Daoy (cell line): ENCODE results near the gene RETREG1. TPM values are rescaled to one million over a fixed set of nuclear protein-coding genes. Genes with fewer than 3 reads are reported as not detected.
"Not testable (repeated sequence)": the region's sequence is repeated elsewhere in the genome, so short reads cannot be mapped to it uniquely, and the experiment has no call there.

Experiments used
- DNase-seq: peaks from one replicate; pipeline ENCODE4 v3.0.0-alpha.2; 2015; ENCODE audit warnings: low read depth
- total RNA-seq: library from RNA; depleted of rRNA; stranded (reverse); fragments of >200 nt; shearing (Covaris generic); gene quantifications from 2 replicates; pipeline ENCODE4 v1.2.3, GENCODE V29; 2014; rRNA removed

The RETREG1 gene
- 1.9 TPM in 2 replicates for total RNA-seq

- peak; percentile 58 for DNase-seq
Measured at GRCh38 chr5:16616536-16617273, at the start of gene RETREG1. Gene RETREG1, minus strand, starts transcription at chr5:16616997. Its CDS starts 26 bp downstream, at chr5:16616971.

- DNase-seq: no peak
Measured at GRCh38 chr5:16666130-16666882, 49.5 kb upstream of the RETREG1 start.

GRCh38 chr5:16665601-16666000 is 48.8 kb upstream of the RETREG1 start:
- no peak for DNase-seq

- DNase-seq: no peak
Measured at GRCh38 chr5:16664368-16664767, 47.6 kb upstream of the RETREG1 start.

- DNase-seq: no peak
Measured at GRCh38 chr5:16663840-16664239, 47.0 kb upstream of the RETREG1 start.

GRCh38 chr5:16661713-16662112 is 44.9 kb upstream of the RETREG1 start:
- no peak for DNase-seq

- no peak for DNase-seq
Measured at GRCh38 chr5:16660982-16661381, 44.2 kb upstream of the RETREG1 start.

GRCh38 chr5:16659536-16659935 is 42.7 kb upstream of the RETREG1 start:
- no peak for DNase-seq

GRCh38 chr5:16656561-16657191 is 39.9 kb upstream of the RETREG1 start:
- DNase-seq: no peak

- no peak for DNase-seq
Measured at GRCh38 chr5:16654647-16655334, 38.0 kb upstream of the RETREG1 start.

GRCh38 chr5:16648739-16649138 is 31.9 kb upstream of the RETREG1 start:
- not testable (repeated sequence) for DNase-seq

GRCh38 chr5:16644301-16644889 is 27.6 kb upstream of the RETREG1 start:
- DNase-seq: no peak

GRCh38 chr5:16642867-16643266 is 26.1 kb upstream of the RETREG1 start:
- DNase-seq: no peak

GRCh38 chr5:16639206-16639605 is 22.4 kb upstream of the RETREG1 start:
- no peak for DNase-seq

GRCh38 chr5:16628376-16628775 is 11.6 kb upstream of the RETREG1 start:
- DNase-seq: no peak

- DNase-seq: no peak
Measured at GRCh38 chr5:16626696-16627264, 10.0 kb upstream of the RETREG1 start.

GRCh38 chr5:16625096-16625495 is 8.3 kb upstream of the RETREG1 start:
- no peak for DNase-seq

- DNase-seq: no peak
Measured at GRCh38 chr5:16619136-16619535, 2.3 kb upstream of the RETREG1 start.

GRCh38 chr5:16618138-16618897 is 1.5 kb upstream of the RETREG1 start:
- no peak for DNase-seq

- DNase-seq: no peak
Measured at GRCh38 chr5:16617274-16617968, 624 bp upstream of the RETREG1 start.
